ENCODE data around the gene P3H4. TPM values are rescaled to one million over a fixed set of nuclear protein-coding genes. Genes with fewer than 3 reads are reported as not detected.

Gene P3H4
- total RNA-seq, 4 donors from 2014 or later = 1.8 to 4.0 (median 2.9) TPM

DNA sequence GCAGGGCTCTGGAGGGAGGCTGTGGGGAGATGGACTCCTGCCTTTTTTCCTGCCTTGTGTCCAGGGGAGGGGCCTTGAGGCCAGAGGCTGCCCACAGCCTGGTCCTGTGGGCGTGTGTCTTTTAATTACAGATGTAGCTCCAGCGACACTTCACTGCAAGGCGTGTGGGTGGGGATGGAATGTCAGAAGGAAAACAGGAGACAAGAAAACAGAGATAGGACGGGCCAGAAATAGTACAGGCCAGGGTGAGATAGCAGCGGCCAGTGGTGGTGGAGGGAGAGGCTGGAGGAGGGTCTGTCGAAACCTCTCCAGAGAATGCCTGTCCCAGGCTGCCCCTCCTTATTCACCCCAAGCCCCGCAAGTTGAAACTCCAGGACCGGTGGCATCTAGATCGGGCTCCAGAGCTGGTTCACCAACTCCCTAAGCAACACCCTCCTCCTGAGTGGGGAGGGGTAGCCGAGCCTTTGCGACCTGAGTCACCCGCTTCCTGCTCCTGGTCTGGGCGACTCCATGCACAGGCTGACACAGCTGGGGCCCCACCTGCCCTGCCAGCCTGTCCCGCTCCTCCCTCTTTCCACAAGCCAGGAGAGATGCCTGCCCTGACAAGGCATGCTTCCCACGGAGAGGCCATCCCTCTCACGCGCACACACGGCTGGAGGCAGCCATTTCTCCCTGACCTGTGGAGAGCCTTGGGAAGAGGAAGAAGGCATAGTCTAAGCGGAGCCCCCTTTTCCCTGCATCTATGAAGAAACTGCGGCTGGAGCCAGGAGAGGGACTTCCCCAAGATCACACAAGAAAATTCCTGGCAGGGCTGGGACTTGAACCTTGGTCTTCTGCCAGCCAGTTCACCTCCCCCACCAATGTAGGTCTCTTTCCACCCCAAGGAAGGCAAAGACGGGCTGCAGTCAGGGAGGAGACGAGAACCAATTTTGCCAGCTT, 18.6 kb downstream of the P3H4 start:
- intact Hi-C loops (cut with DNase I; ENCODE audit: low total_unique reads) = no loop called here

DNA sequence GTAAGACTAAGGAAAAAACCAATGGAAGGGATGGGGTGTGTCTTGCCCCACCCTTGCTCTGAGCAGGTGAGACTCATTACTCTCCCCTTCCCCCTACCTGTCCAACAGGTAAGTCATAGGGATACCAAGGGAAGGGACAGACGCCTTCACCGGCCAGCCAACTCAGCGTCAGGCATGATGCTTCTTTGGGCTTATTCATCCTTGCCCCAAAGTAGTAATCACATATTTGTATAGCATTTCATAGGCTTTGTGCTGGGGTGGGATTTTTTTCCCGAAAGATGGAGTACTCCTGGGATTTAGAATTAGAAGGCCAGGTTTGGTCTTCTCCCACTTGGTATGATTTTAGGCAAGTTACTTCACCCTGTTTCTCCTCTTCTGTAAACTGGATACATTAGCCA, 24.7 kb downstream of the P3H4 start:
- peaks cover 35 to 41% of the 10 kb centered on the region in 2 donors for H3K4me1 ChIP-seq
- ATAC-seq (no peak), DNase-seq (no peak)
- H3K27ac ChIP-seq = peak overlapping the region; percentile 48 to 64 (median 58)
- no peaks in the 10 kb centered on the region for H3K9me3 ChIP-seq
- no peaks in the 10 kb centered on the region for H3K27me3 ChIP-seq
- no peaks in the 10 kb centered on the region for H3K36me3 ChIP-seq
- TF ChIP-seq POLR2A (IDR thresholded peaks at IDR 0.05) = no peak
- TF ChIP-seq, protein P1, sequence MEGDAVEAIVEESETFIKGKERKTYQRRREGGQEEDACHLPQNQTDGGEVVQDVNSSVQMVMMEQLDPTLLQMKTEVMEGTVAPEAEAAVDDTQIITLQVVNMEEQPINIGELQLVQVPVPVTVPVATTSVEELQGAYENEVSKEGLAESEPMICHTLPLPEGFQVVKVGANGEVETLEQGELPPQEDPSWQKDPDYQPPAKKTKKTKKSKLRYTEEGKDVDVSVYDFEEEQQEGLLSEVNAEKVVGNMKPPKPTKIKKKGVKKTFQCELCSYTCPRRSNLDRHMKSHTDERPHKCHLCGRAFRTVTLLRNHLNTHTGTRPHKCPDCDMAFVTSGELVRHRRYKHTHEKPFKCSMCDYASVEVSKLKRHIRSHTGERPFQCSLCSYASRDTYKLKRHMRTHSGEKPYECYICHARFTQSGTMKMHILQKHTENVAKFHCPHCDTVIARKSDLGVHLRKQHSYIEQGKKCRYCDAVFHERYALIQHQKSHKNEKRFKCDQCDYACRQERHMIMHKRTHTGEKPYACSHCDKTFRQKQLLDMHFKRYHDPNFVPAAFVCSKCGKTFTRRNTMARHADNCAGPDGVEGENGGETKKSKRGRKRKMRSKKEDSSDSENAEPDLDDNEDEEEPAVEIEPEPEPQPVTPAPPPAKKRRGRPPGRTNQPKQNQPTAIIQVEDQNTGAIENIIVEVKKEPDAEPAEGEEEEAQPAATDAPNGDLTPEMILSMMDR (IDR thresholded peaks at IDR 0.05 in 4 of 5, conservative IDR thresholded peaks at IDR 0.05 in 1 of 5) = no peak
- intact Hi-C loops (cut with DNase I; ENCODE audit: low total_unique reads) (loop anchor here (2.0 to 5.0 kb wide), 2 partner anchors 98 to 230 kb away; partner anchors contain the start of genes DNAJC7 and EIF1), in situ Hi-C loops (cut with MboI; ENCODE audit: low sequenced_read_pairs in 4 of 4) (no loop called here)
- H3K4me3 ChIP-seq = no peak overlapping the region

More for the DNA sequence above, 18.6 kb downstream of the P3H4 start:
- ATAC-seq = peak in 1 of 2 donors; percentile 17
- in situ Hi-C loops (cut with MboI; ENCODE audit: low sequenced_read_pairs in 4 of 4) = no loop called here
- Histone ChIP-seq H3K9me3 (no peaks in the 10 kb centered on the region), H3K4me1 (peaks cover 0 to 6% of the 10 kb centered on the region in 2 donors), H3K27me3 (no peaks in the 10 kb centered on the region), H3K36me3 (no peaks in the 10 kb centered on the region), H3K27ac (peak overlapping the region in 1 of 4 donors; percentile 18), H3K4me3 (no peak overlapping the region)
- TF ChIP-seq POLR2A (IDR thresholded peaks at IDR 0.05) = no peak
- DNase-seq = no peak

DNA sequence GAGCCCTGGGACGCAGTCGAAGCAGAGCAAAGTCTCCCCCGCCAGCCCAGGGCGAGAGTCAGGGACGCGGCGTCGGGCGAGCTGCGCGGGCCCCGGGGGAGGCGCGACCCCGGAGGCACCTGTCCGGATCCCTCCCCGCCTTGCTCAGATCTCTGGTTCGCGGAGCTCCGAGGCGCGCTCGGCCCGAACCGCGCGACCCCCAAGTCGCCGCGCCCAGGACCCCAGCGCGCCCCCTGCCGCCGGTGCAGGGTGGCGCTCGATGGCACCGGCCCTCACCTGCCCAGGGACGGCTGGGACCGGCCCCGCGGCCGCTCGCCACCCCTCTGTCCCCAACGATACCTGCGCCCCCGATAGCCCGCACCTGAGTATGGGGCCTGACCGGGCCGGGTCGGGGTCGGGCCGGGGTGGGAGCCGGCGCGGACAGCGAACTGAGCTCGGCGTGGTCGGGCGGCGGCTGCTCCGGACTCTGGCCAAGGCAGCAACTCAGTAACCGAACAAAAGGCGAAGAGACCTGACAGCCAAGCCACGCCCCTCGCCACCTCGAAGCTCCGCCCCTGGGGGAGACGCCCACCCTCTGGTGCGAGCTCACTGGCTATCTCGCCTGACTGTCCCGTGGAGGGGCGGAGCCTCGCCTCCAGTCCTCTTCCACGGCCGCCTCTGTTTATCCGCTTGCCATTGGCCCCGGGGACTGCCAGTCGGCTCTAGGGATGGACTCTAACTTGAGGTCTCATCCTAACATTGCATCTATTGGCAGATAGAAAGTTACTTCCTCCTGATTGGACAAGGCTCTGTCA, 25.3 kb downstream of the P3H4 start, which contains the start of gene JUP:
TSS of gene JUP (minus strand) at position 485 of the 794 bp plus-strand sequence. CDS start 14,857 bp downstream, outside the sequence.
- in situ Hi-C loops (cut with MboI; ENCODE audit: low sequenced_read_pairs in 4 of 4) (no loop called here), intact Hi-C loops (cut with DNase I; ENCODE audit: low total_unique reads) (loop anchor here (2.0 to 5.0 kb wide), 2 partner anchors 98 to 231 kb away; partner anchors contain the start of genes DNAJC7 and EIF1)
- H3K4me1 ChIP-seq = peaks cover 41 to 47% of the 10 kb centered on the region in 2 donors
- H3K27me3 ChIP-seq = no peaks in the 10 kb centered on the region
- TF ChIP-seq, protein P1 (IDR thresholded peaks at IDR 0.05 in 4 of 5, conservative IDR thresholded peaks at IDR 0.05 in 1 of 5) = peak; percentile 65 to 96 (median 94)
- peak; percentile 99 for TF ChIP-seq POLR2A (IDR thresholded peaks at IDR 0.05)
- H3K27ac ChIP-seq = peak within 1 kb of the TSS; percentile 81 to 95 (median 92)
- DNase-seq (peak; percentile 99 to 100), ATAC-seq (peak; percentile 86 to 88)
- H3K9me3 ChIP-seq = no peaks in the 10 kb centered on the region
- H3K36me3 ChIP-seq = no peaks in the 10 kb centered on the region
- H3K4me3 ChIP-seq = peak within 1 kb of the TSS; percentile 72 to 83 (median 78)

DNA sequence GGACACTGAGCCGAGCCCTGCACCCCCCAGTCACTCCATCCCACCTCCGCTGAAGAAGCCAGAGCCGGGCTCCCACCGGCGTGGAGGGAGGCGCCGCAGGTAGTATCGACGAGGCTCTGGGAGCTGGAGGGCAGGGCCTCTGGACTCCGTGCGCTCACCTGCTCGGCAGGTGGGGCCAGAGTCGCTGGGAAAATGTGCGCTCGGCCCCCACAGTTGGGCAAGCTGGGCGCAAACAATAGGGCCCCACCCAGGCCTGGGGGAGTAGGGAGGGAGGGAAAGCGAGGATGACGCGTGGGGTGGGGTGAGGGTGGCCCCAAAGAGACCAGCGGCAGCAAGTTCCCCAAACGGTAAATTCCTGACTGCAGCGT, 25.9 kb downstream of the P3H4 start:
- intact Hi-C loops (cut with DNase I; ENCODE audit: low total_unique reads) = loop anchor here (2.0 to 5.0 kb wide), 2 partner anchors 97 to 231 kb away; partner anchors contain the start of genes DNAJC7 and EIF1
- Histone ChIP-seq H3K27ac (peak overlapping the region; percentile 81 to 95 (median 92)), H3K9me3 (no peaks in the 10 kb centered on the region), H3K4me3 (peak overlapping the region; percentile 72 to 83 (median 78)), H3K36me3 (no peaks in the 10 kb centered on the region), H3K27me3 (no peaks in the 10 kb centered on the region), H3K4me1 (peaks cover 47 to 52% of the 10 kb centered on the region in 2 donors)
- TF ChIP-seq, protein P1 (IDR thresholded peaks at IDR 0.05 in 4 of 5, conservative IDR thresholded peaks at IDR 0.05 in 1 of 5) = no peak
- no peak for TF ChIP-seq POLR2A (IDR thresholded peaks at IDR 0.05)
- peak in 1 of 2 donors; percentile 43 for DNase-seq
- peak in 1 of 2 donors; percentile 0 for ATAC-seq
- in situ Hi-C loops (cut with MboI; ENCODE audit: low sequenced_read_pairs in 4 of 4) = no loop called here
